Loucy (cell line): ENCODE results near the gene HNRNPF.
"Not testable (repeated sequence)": the region's sequence is repeated elsewhere in the genome, so short reads cannot be mapped to it uniquely, and the experiment has no call there.

ENCODE experiments used
- EZH2phosphoT487 ChIP-seq: fragments of 200-600 bp; IDR thresholded peaks from 2 replicates; pipeline ENCODE4 v1.6.1; 2018; ENCODE audit warnings: antibody characterized with exemption, mild to moderate bottlenecking, moderate library complexity, borderline replicate concordance
- TF ChIP-seq, protein P1 (sequence below): fragments of 200-600 bp; sonication (generic); conservative IDR thresholded peaks from 2 replicates; pipeline ENCODE4 v1.5.1; 2014; ENCODE audit warnings: mild to moderate bottlenecking, antibody characterized with exemption, low read length

DNA sequence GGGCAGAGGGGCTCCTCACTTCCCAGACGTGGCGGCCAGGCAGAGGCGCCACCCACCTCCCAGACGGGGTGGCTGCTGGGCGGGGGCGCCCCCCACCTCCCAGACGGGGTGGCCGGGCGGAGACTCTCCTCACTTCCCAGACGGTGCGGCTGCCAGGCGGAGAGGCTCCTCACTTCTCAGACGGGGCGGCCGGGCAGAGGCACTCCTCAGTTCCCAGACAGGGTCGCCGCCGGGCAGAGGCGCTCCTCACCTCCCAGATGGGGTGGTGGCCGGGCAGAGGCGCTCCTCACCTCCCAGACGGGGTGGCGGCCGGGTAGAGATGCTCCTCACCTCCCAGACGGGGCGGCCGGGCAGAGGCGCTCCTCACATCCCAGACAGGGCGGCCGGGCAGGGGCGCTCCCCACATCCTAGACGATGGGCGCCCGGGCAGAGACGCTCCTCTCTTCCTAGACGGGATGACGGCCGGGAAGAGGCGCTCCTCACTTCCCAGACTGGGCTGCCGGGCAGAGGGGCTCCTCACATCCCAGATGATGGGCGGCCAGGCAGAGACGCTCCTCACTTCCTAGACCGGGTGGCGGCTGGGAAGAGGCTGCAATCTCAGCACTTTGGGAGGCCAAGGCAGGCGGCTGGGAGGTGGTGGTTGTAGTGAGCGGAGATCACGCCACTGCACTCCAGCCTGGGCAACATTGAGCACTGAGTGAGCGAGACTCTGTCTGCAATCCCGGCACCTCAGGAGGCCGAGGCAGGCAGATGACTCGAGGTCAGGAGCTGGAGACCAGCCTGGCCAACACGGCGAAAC lies 37.4 kb upstream of the HNRNPF start:
- TF ChIP-seq, protein P1, sequence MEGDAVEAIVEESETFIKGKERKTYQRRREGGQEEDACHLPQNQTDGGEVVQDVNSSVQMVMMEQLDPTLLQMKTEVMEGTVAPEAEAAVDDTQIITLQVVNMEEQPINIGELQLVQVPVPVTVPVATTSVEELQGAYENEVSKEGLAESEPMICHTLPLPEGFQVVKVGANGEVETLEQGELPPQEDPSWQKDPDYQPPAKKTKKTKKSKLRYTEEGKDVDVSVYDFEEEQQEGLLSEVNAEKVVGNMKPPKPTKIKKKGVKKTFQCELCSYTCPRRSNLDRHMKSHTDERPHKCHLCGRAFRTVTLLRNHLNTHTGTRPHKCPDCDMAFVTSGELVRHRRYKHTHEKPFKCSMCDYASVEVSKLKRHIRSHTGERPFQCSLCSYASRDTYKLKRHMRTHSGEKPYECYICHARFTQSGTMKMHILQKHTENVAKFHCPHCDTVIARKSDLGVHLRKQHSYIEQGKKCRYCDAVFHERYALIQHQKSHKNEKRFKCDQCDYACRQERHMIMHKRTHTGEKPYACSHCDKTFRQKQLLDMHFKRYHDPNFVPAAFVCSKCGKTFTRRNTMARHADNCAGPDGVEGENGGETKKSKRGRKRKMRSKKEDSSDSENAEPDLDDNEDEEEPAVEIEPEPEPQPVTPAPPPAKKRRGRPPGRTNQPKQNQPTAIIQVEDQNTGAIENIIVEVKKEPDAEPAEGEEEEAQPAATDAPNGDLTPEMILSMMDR = not testable (repeated sequence)
- not testable (repeated sequence) for TF ChIP-seq EZH2phosphoT487
